IPS-18c (cell line): Measurements from ENCODE around the gene SLC24A2.
"Not testable (repeated sequence)": the region's sequence is repeated elsewhere in the genome, so short reads cannot be mapped to it uniquely, and the experiment has no call there.

Experiments
- H3K4me3 ChIP-seq: 2 replicates; pipeline ENCODE4 v1.7.0; 2013; ENCODE audit warnings: low read depth, mild to moderate bottlenecking, low read length, moderate library complexity; ENCODE audit not compliant: insufficient read depth
- H3K9me3 ChIP-seq: one replicate; pipeline ENCODE4 v1.6.1; 2013; ENCODE audit warnings: mild to moderate bottlenecking, low read length, moderate library complexity; ENCODE audit not compliant: control insufficient read depth, insufficient read depth

SLC24A2 gene

GRCh38 chr9:19788614-19789271 is at the start of gene SLC24A2:
Gene SLC24A2 (minus strand): TSS chr9:19789037.
- Histone ChIP-seq H3K4me3 (peak within 1 kb of the TSS; percentile 76), H3K9me3 (no peaks in the 10 kb centered on the region)

- H3K4me3 ChIP-seq, H3K9me3 ChIP-seq: not testable (repeated sequence)
These were observed 44.5 kb upstream of the SLC24A2 start for GRCh38 chr9:19833331-19833730.

- no peak overlapping the region for H3K4me3 ChIP-seq
- H3K9me3 ChIP-seq, result peaks cover 4% of the 10 kb centered on the region
These were observed 42.0 kb upstream of the SLC24A2 start for GRCh38 chr9:19830796-19831195.

- no peak overlapping the region for H3K4me3 ChIP-seq
- peaks cover 4% of the 10 kb centered on the region for H3K9me3 ChIP-seq
These were observed 39.8 kb upstream of the SLC24A2 start for GRCh38 chr9:19828576-19829109.

- no peak overlapping the region for H3K4me3 ChIP-seq
- peaks cover 5% of the 10 kb centered on the region for H3K9me3 ChIP-seq
These were observed 27.9 kb upstream of the SLC24A2 start for GRCh38 chr9:19816769-19817168.

GRCh38 chr9:19812194-19812593 is 23.4 kb upstream of the SLC24A2 start:
- Histone ChIP-seq H3K9me3 (peaks cover 5% of the 10 kb centered on the region), H3K4me3 (no peak overlapping the region)

- no peak overlapping the region for H3K4me3 ChIP-seq
- no peaks in the 10 kb centered on the region for H3K9me3 ChIP-seq
These were observed 20.8 kb upstream of the SLC24A2 start for GRCh38 chr9:19809422-19810269.

- H3K4me3 ChIP-seq, result no peak overlapping the region
- no peaks in the 10 kb centered on the region for H3K9me3 ChIP-seq
These were observed 18.5 kb upstream of the SLC24A2 start for GRCh38 chr9:19807182-19807892.

- Histone ChIP-seq H3K4me3 (no peak overlapping the region), H3K9me3 (no peaks in the 10 kb centered on the region)
These were observed 15.6 kb upstream of the SLC24A2 start for GRCh38 chr9:19804431-19804830.

GRCh38 chr9:19800884-19801283 is 12.0 kb upstream of the SLC24A2 start:
- Histone ChIP-seq H3K9me3 (no peaks in the 10 kb centered on the region), H3K4me3 (no peak overlapping the region)

GRCh38 chr9:19799784-19800183 is 10.9 kb upstream of the SLC24A2 start:
- Histone ChIP-seq H3K4me3 (no peak overlapping the region), H3K9me3 (no peaks in the 10 kb centered on the region)

- no peaks in the 10 kb centered on the region for H3K9me3 ChIP-seq
- H3K4me3 ChIP-seq, result peak overlapping the region; percentile 76
These were observed 685 bp downstream of the SLC24A2 start for GRCh38 chr9:19788152-19788551.

- Histone ChIP-seq H3K4me3 (peak overlapping the region; percentile 76; the same call in 1 of the 2 replicates), H3K9me3 (no peaks in the 10 kb centered on the region)
These were observed 1.2 kb downstream of the SLC24A2 start for GRCh38 chr9:19787672-19788071.

GRCh38 chr9:19785230-19785629 is 3.6 kb downstream of the SLC24A2 start:
- Histone ChIP-seq H3K4me3 (no peak overlapping the region), H3K9me3 (no peaks in the 10 kb centered on the region)

- H3K4me3 ChIP-seq, result no peak overlapping the region
- no peaks in the 10 kb centered on the region for H3K9me3 ChIP-seq
These were observed 4.7 kb downstream of the SLC24A2 start for GRCh38 chr9:19784136-19784535.

- Histone ChIP-seq H3K9me3 (no peaks in the 10 kb centered on the region), H3K4me3 (no peak overlapping the region)
These were observed 5.3 kb downstream of the SLC24A2 start for GRCh38 chr9:19783500-19783899.

- H3K9me3 ChIP-seq, result no peaks in the 10 kb centered on the region
- H3K4me3 ChIP-seq, result no peak overlapping the region
These were observed 6.8 kb downstream of the SLC24A2 start for GRCh38 chr9:19782005-19782404.

- no peaks in the 10 kb centered on the region for H3K9me3 ChIP-seq
- H3K4me3 ChIP-seq, result no peak overlapping the region
These were observed 7.6 kb downstream of the SLC24A2 start for GRCh38 chr9:19781240-19781639.
